OCI-LY1 (cell line): ENCODE measurements around the gene PXN.

ENCODE experiments used
- EZH2 ChIP-seq: fragments of 200-600 bp; sonication (generic), shearing (Covaris generic); IDR thresholded peaks from 2 replicates; pipeline ENCODE4 v1.8.0; 2017; ENCODE audit warnings: borderline replicate concordance, mixed run types, mild to moderate bottlenecking, antibody characterized with exemption, low read length, moderate library complexity, mixed read lengths
- TF ChIP-seq, protein P1 (sequence below): fragments of 200-600 bp; sonication (generic), shearing (Covaris generic); IDR thresholded peaks from 2 replicates; pipeline ENCODE4 v1.5.1; 2017; ENCODE audit warnings: mild to moderate bottlenecking, antibody characterized with exemption, low read length, moderate library complexity, mixed read lengths

DNA sequence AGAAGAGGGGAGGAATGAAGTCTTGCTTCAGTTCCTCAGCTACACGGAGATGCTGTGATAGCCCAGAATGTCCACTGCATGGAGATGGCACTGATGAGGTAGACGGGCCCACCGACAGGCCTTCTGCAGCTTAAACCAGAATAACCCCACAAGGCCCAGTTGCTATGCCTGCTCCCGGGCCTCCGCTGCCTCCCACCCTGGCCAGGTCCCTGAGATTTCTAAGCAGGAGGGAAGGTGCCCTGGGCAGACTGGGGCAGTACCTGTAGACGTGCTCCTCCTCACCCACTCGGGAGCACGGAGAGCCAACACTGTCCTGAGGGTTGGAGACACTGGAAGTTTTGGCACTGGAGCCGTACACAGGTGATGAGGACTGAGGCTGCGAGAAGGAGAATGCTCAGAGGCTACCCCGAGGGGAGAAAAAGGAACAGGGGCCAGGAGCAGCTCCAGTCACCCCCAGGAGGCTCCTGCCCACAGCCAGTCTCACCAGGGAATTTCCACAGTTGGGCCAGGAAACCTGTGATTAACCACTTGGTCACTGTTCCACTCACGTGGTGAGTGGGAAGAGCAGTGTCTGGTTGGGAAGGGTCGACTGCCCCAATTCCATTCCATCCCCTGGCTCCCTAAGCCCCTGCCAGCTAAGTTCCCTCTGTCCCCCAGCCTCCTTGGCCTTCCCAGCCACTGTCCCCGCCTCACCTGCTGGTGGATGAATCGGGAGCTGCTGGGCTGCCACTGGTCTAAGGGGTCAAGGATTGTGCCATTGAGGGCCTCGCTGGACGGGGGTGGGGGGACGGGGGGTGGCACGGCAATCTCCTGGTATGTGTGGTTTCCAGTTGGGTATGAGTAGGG, 41.8 kb downstream of the PXN start:
- no peak for TF ChIP-seq EZH2
- TF ChIP-seq, protein P1, sequence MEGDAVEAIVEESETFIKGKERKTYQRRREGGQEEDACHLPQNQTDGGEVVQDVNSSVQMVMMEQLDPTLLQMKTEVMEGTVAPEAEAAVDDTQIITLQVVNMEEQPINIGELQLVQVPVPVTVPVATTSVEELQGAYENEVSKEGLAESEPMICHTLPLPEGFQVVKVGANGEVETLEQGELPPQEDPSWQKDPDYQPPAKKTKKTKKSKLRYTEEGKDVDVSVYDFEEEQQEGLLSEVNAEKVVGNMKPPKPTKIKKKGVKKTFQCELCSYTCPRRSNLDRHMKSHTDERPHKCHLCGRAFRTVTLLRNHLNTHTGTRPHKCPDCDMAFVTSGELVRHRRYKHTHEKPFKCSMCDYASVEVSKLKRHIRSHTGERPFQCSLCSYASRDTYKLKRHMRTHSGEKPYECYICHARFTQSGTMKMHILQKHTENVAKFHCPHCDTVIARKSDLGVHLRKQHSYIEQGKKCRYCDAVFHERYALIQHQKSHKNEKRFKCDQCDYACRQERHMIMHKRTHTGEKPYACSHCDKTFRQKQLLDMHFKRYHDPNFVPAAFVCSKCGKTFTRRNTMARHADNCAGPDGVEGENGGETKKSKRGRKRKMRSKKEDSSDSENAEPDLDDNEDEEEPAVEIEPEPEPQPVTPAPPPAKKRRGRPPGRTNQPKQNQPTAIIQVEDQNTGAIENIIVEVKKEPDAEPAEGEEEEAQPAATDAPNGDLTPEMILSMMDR = no peak
